GM21576 (cell line): ENCODE measurements around the gene ARID1A.

Experiments
- ATAC-seq: cut with Tn5 transposase; IDR thresholded peaks from one replicate; pipeline ENCODE4 v1.9.1; 2021; ENCODE audit warnings: mild to moderate bottlenecking, moderate library complexity; ENCODE audit not compliant: unreplicated experiment

The ARID1A gene

GRCh38 chr1:26824731-26825130 is 128.9 kb downstream of the ARID1A start:
- ATAC-seq = no peak

GRCh38 chr1:26826261-26827105 is 130.7 kb downstream of the ARID1A start, which contains the start of gene ZDHHC18:
ZDHHC18 (plus strand) TSS chr1:26826688; CDS start chr1:26826805, 117 bp downstream.
- ATAC-seq = peak; percentile 70

GRCh38 chr1:26827106-26827604 is 131.3 kb downstream of the ARID1A start:
- no peak for ATAC-seq

- no peak for ATAC-seq
Measured at GRCh38 chr1:26827663-26828062, 131.8 kb downstream of the ARID1A start.

- no peak for ATAC-seq
Measured at GRCh38 chr1:26828411-26828991, 132.7 kb downstream of the ARID1A start.

- no peak for ATAC-seq
Measured at GRCh38 chr1:26829184-26829911, 133.5 kb downstream of the ARID1A start.

GRCh38 chr1:26831059-26831458 is 135.2 kb downstream of the ARID1A start:
- no peak for ATAC-seq
